ENCODE data around the gene PCGF6. TPM values are rescaled to one million over a fixed set of nuclear protein-coding genes. Genes with fewer than 3 reads are reported as not detected.

Gene PCGF6
- total RNA-seq, 1 donor from 2014 or later = 8.3 TPM

- TF ChIP-seq POLR2AphosphoS5 (IDR thresholded peaks at IDR 0.05; ENCODE audit: insufficient read depth in 1 of 2, low read depth in 1 of 2) (no peak), POLR2A (IDR thresholded peaks at IDR 0.05) (no peak)
- TF ChIP-seq, protein P1, sequence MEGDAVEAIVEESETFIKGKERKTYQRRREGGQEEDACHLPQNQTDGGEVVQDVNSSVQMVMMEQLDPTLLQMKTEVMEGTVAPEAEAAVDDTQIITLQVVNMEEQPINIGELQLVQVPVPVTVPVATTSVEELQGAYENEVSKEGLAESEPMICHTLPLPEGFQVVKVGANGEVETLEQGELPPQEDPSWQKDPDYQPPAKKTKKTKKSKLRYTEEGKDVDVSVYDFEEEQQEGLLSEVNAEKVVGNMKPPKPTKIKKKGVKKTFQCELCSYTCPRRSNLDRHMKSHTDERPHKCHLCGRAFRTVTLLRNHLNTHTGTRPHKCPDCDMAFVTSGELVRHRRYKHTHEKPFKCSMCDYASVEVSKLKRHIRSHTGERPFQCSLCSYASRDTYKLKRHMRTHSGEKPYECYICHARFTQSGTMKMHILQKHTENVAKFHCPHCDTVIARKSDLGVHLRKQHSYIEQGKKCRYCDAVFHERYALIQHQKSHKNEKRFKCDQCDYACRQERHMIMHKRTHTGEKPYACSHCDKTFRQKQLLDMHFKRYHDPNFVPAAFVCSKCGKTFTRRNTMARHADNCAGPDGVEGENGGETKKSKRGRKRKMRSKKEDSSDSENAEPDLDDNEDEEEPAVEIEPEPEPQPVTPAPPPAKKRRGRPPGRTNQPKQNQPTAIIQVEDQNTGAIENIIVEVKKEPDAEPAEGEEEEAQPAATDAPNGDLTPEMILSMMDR (IDR thresholded peaks at IDR 0.05) = no peak
- H3K4me3 ChIP-seq = no peak overlapping the region
- H3K9me3 ChIP-seq = no peaks in the 10 kb centered on the region
- no peaks in the 10 kb centered on the region for H3K36me3 ChIP-seq
- intact Hi-C loops (cut with DNase I) = no loop called here
- no peak overlapping the region for H3K27ac ChIP-seq
- H3K4me1 ChIP-seq = no peaks in the 10 kb centered on the region
- no peaks in the 10 kb centered on the region for H3K27me3 ChIP-seq
- no peak for DNase-seq (ENCODE audit: extremely low spot score in 2 of 2)
Measured at GRCh38 chr10:103254538-103255325, 96.2 kb downstream of the PCGF6 start.

DNA sequence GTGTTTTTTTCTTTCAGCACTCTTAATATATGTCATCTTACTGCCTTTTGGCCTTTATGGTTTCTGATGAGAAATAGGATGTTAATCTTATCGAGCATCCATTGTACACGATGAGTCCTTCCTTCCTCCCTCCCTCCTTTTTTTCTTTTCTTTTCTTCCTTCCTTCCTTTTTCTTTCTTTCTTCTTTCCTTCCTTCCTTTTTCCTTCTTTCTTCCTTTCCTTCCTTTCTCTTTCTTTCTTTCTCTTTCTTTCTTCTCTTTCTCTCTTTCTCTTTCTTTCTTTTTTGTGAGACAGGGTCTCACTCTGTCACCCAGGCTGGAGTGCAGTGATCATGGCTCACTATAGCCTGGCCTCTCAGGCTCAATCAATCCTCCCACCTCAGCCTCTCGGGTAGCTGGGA is 96.8 kb downstream of the PCGF6 start:
- no peak overlapping the region for H3K27ac ChIP-seq
- no peaks in the 10 kb centered on the region for H3K36me3 ChIP-seq
- no peaks in the 10 kb centered on the region for H3K4me1 ChIP-seq
- H3K27me3 ChIP-seq = no peaks in the 10 kb centered on the region
- intact Hi-C loops (cut with DNase I) = no loop called here
- no peak overlapping the region for H3K4me3 ChIP-seq
- DNase-seq (ENCODE audit: extremely low spot score in 2 of 2) = no peak
- no peak for TF ChIP-seq POLR2AphosphoS5 (IDR thresholded peaks at IDR 0.05; ENCODE audit: insufficient read depth in 1 of 2, low read depth in 1 of 2)
- TF ChIP-seq POLR2A (IDR thresholded peaks at IDR 0.05) = no peak
- TF ChIP-seq, protein P1 (IDR thresholded peaks at IDR 0.05) = no peak
- H3K9me3 ChIP-seq = no peaks in the 10 kb centered on the region

MicroRNAs encoded within 50 kb of the gene (microRNA counts, 767-probe panel; counts per million panel counts)
- 238 to 261 counts per million in 2 donors for microRNA hsa-miR-1307-3p

Small RNAs within 50 kb of the gene (microRNA-seq; reads per million reads assigned to microRNA genes)
- 1,521 reads per million, percentile 83 among the genes with 10 or more reads in this experiment for gene MIR1307 (ENCODE audit: borderline number of aligned reads, borderline replicate concordance)

Small RNAs within 50 kb of the gene (small RNA-seq; reads per million reads assigned to genes)
- gene RNU11-3P = not detected

Other genes with a start within 250 kb of the PCGF6 start
- 71.2 TPM for gene NT5C2, start 157.9 kb downstream of the PCGF6 start, total RNA-seq
- gene RPEL1, start 105.3 kb downstream of the PCGF6 start, total RNA-seq = not detected
- gene INA, start 74.0 kb downstream of the PCGF6 start, total RNA-seq = 3.9 TPM
- 4.4 TPM for gene TAF5, start 16.8 kb upstream of the PCGF6 start, total RNA-seq
- 180 TPM for gene ATP5MK, start 45.3 kb upstream of the PCGF6 start, total RNA-seq
- gene PDCD11, start 45.5 kb upstream of the PCGF6 start, total RNA-seq = 22.8 TPM
- gene CALHM2, start 101.2 kb upstream of the PCGF6 start, total RNA-seq = 94.3 TPM
- not detected for gene CALHM1, start 107.8 kb upstream of the PCGF6 start, total RNA-seq
- gene CALHM3, start 128.1 kb upstream of the PCGF6 start, total RNA-seq = not detected
- 4.2 TPM for gene NEURL1, start 142.6 kb upstream of the PCGF6 start, total RNA-seq

Measured in vagina (tissue), 2 donors.